Colonic mucosa (tissue), 4 donors: Measurements from ENCODE around the gene AURKA. TPM values are rescaled to one million over a fixed set of nuclear protein-coding genes. Genes with fewer than 3 reads are reported as not detected.
A peak's percentile ranks its signal among the peaks of the same experiment; 100 is the strongest.

ENCODE experiments used
- DNase-seq: peaks from one replicate; pipeline ENCODE4 v3.0.0-alpha.2; 2020
- H3K27ac ChIP-seq: fragments of 200-600 bp; one replicate; pipeline ENCODE4 v1.8.0; 2021
- H3K27me3 ChIP-seq: fragments of 200-600 bp; one replicate; pipeline ENCODE4 v1.8.0; 2021
- H3K36me3 ChIP-seq: fragments of 200-600 bp; one replicate; pipeline ENCODE4 v1.8.0; 2021
- H3K4me1 ChIP-seq: fragments of 200-600 bp; one replicate; pipeline ENCODE4 v1.8.0; 2021; ENCODE audit warnings: mild to moderate bottlenecking
- H3K4me3 ChIP-seq: fragments of 200-600 bp; one replicate; pipeline ENCODE4 v1.8.0; 2021
- H3K9ac ChIP-seq, 2 donors: one replicate each; pipeline ENCODE4 v1.7.0; 2013; ENCODE audit warnings: control low read depth in 2 of 2, low read depth in 2 of 2, low read length in 2 of 2
- H3K9me3 ChIP-seq: fragments of 200-600 bp; one replicate; pipeline ENCODE4 v1.8.0; 2021
- CTCF ChIP-seq: fragments of 200-600 bp; IDR thresholded peaks from one replicate; pipeline ENCODE4 v1.8.0; 2022; ENCODE audit warnings: antibody characterized with exemption, mild to moderate bottlenecking
- intact Hi-C: fragments of 100-400 bp; cut with DNase I; formaldehyde crosslinking; loops from one replicate; pipeline ENCODE4 v1.14.1; 2022
- total RNA-seq, 2 donors: library from RNA; stranded (reverse); fragmentation: NEBNext Ultra II Directional in 1 of 2; extraction: Animal tissue kit (Norgen Biotek cat#: 25700) in 1 of 2; gene quantifications; one replicate each; pipeline ENCODE4 v1.2.1, GENCODE V29; 2021
- donor health status: healthy.
- donor health status: DM: no; HTN: no; CAD: no.
- donor health status: DM: no; HTN: no; CAD: no.

AURKA gene
- 10 to 100 TPM; 25.6 to 62.4 TPM for total RNA-seq

- TF ChIP-seq CTCF, result no peak
- Histone ChIP-seq H3K4me3 (peak within 1 kb of the TSS; percentile 88), H3K36me3 (peaks cover 9% of the 10 kb centered on the region), H3K9me3 (no peaks in the 10 kb centered on the region), H3K27ac (peak within 1 kb of the TSS; percentile 89), H3K9ac (peak within 1 kb of the TSS; percentile 80 to 85), H3K4me1 (peaks cover 6% of the 10 kb centered on the region), H3K27me3 (no peaks in the 10 kb centered on the region)
- DNase-seq, result peak; percentile 100
- intact Hi-C loops, result no loop called here
Observed at GRCh38 chr20:56392132-56392880, at the start of gene AURKA, which contains the start of gene CSTF1. AURKA (minus strand) TSS chr20:56392215; CDS start chr20:56388197, 4,018 bp downstream. CSTF1 (plus strand) TSS chr20:56392645; CDS start chr20:56395553, 2,908 bp downstream.

GRCh38 chr20:56440346-56441007 is 48.5 kb upstream of the AURKA start:
- intact Hi-C loops, result no loop called here
- Histone ChIP-seq H3K4me3 (no peak overlapping the region), H3K4me1 (no peaks in the 10 kb centered on the region), H3K36me3 (no peaks in the 10 kb centered on the region), H3K9ac (no peak overlapping the region), H3K27me3 (no peaks in the 10 kb centered on the region), H3K27ac (no peak overlapping the region), H3K9me3 (no peaks in the 10 kb centered on the region)
- DNase-seq, result no peak
- no peak for TF ChIP-seq CTCF

GRCh38 chr20:56439771-56440291 is 47.8 kb upstream of the AURKA start:
- Histone ChIP-seq H3K4me1 (no peaks in the 10 kb centered on the region), H3K9me3 (no peaks in the 10 kb centered on the region), H3K4me3 (no peak overlapping the region), H3K9ac (no peak overlapping the region), H3K27me3 (no peaks in the 10 kb centered on the region), H3K27ac (no peak overlapping the region), H3K36me3 (no peaks in the 10 kb centered on the region)
- DNase-seq, result no peak
- intact Hi-C loops, result no loop called here
- no peak for TF ChIP-seq CTCF

- no peak for TF ChIP-seq CTCF
- no peaks in the 10 kb centered on the region for H3K36me3 ChIP-seq
- H3K9me3 ChIP-seq, result no peaks in the 10 kb centered on the region
- no peaks in the 10 kb centered on the region for H3K4me1 ChIP-seq
- no peak overlapping the region for H3K9ac ChIP-seq
- intact Hi-C loops, result no loop called here
- no peak overlapping the region for H3K27ac ChIP-seq
- no peak for DNase-seq
- no peaks in the 10 kb centered on the region for H3K27me3 ChIP-seq
- no peak overlapping the region for H3K4me3 ChIP-seq
Observed at GRCh38 chr20:56438284-56438683, 46.3 kb upstream of the AURKA start.

- Histone ChIP-seq H3K4me3 (no peak overlapping the region), H3K4me1 (no peaks in the 10 kb centered on the region), H3K27me3 (no peaks in the 10 kb centered on the region), H3K27ac (no peak overlapping the region), H3K36me3 (no peaks in the 10 kb centered on the region), H3K9me3 (no peaks in the 10 kb centered on the region), H3K9ac (no peak overlapping the region)
- intact Hi-C loops, result no loop called here
- no peak for DNase-seq
- TF ChIP-seq CTCF, result no peak
Observed at GRCh38 chr20:56437196-56437960, 45.4 kb upstream of the AURKA start.
